Right atrium auricular region (tissue), 2 donors: ENCODE data around the gene ACOT13. TPM values are rescaled to one million over a fixed set of nuclear protein-coding genes. Genes with fewer than 3 reads are reported as not detected.
"Not testable (repeated sequence)": the region's sequence is repeated elsewhere in the genome, so short reads cannot be mapped to it uniquely, and the experiment has no call there.

Experiments used
- DNase-seq: peaks from one replicate; pipeline ENCODE4 v3.0.0-alpha.2; 2019; ENCODE audit warnings: low spot score
- H3K27ac ChIP-seq, 2 donors: fragments of 200-600 bp; sonication (generic); 1 replicate in 1 of 2; 2 replicates in 1 of 2; pipeline ENCODE4 v1.5.1; 2016 to 2019
- H3K27me3 ChIP-seq, 2 donors: fragments of 200-600 bp; sonication (generic); one replicate each; pipeline versions ENCODE4 v1.5.1 to v1.6.0; 2017 to 2019
- H3K36me3 ChIP-seq: fragments of 200-600 bp; sonication (generic); one replicate; pipeline ENCODE4 v1.5.1; 2016
- H3K4me1 ChIP-seq, 2 donors: fragments of 200-600 bp; sonication (generic); one replicate each; pipeline versions ENCODE4 v1.5.1 to v1.6.0; 2017 to 2019
- H3K4me3 ChIP-seq, 2 donors: fragments of 200-600 bp; sonication (generic); 1 replicate in 1 of 2; 2 replicates in 1 of 2; pipeline ENCODE4 v1.5.1; 2017 to 2019; ENCODE audit warnings: mild to moderate bottlenecking in 1 of 2, moderate library complexity in 1 of 2
- H3K9me3 ChIP-seq, 2 donors: fragments of 200-600 bp; sonication (generic); one replicate each; pipeline ENCODE4 v1.5.1; 2019
- CTCF ChIP-seq, 2 donors: fragments of 200-600 bp; sonication (generic); IDR thresholded peaks; one replicate each; pipeline ENCODE4 v1.5.1; 2019; ENCODE audit warnings: antibody characterized with exemption in 2 of 2
- total RNA-seq, 2 donors: library from RNA; depleted of rRNA; stranded (reverse); fragments of >200 nt; gene quantifications; one replicate each; pipeline ENCODE4 v1.1.0, GENCODE V29; 2016

The ACOT13 gene
- total RNA-seq, 2 donors from 2014 or later, result 12.0 to 19.9 TPM

GRCh38 chr6:24655215-24655614 is 11.7 kb upstream of the ACOT13 start:
- peaks cover 20% of the 10 kb centered on the region for H3K36me3 ChIP-seq
- no peak for TF ChIP-seq CTCF (IDR thresholded peaks at IDR 0.05)
- H3K27me3 ChIP-seq, result no peaks in the 10 kb centered on the region
- no peaks in the 10 kb centered on the region for H3K4me1 ChIP-seq
- H3K27ac ChIP-seq, result no peak overlapping the region
- no peaks in the 10 kb centered on the region for H3K9me3 ChIP-seq
- DNase-seq, result no peak
- H3K4me3 ChIP-seq, result no peak overlapping the region

GRCh38 chr6:24658573-24659560 is 8.0 kb upstream of the ACOT13 start:
- no peak for TF ChIP-seq CTCF (IDR thresholded peaks at IDR 0.05)
- Histone ChIP-seq H3K4me1 (no peaks in the 10 kb centered on the region), H3K27ac (no peak overlapping the region), H3K4me3 (no peak overlapping the region), H3K9me3 (no peaks in the 10 kb centered on the region), H3K36me3 (peaks cover 17% of the 10 kb centered on the region), H3K27me3 (no peaks in the 10 kb centered on the region)
- no peak for DNase-seq

GRCh38 chr6:24659561-24659960 is 7.3 kb upstream of the ACOT13 start:
- Histone ChIP-seq H3K27me3 (no peaks in the 10 kb centered on the region), H3K36me3 (peaks cover 16% of the 10 kb centered on the region), H3K9me3 (no peaks in the 10 kb centered on the region), H3K27ac (no peak overlapping the region), H3K4me1 (peaks cover 0 to 3% of the 10 kb centered on the region in 2 donors), H3K4me3 (no peak overlapping the region)
- no peak for DNase-seq
- no peak for TF ChIP-seq CTCF (IDR thresholded peaks at IDR 0.05)

GRCh38 chr6:24660105-24660504 is 6.8 kb upstream of the ACOT13 start:
- Histone ChIP-seq H3K27ac (no peak overlapping the region), H3K36me3 (peaks cover 16% of the 10 kb centered on the region)

GRCh38 chr6:24661759-24662158 is 5.1 kb upstream of the ACOT13 start:
- not testable (repeated sequence) for H3K4me3 ChIP-seq, H3K27ac ChIP-seq, H3K9me3 ChIP-seq, DNase-seq, H3K27me3 ChIP-seq
- Histone ChIP-seq H3K4me1 (peaks cover 0 to 18% of the 10 kb centered on the region in 2 donors), H3K36me3 (peaks cover 16% of the 10 kb centered on the region)

More at GRCh38 chr6:24660105-24660504, 6.8 kb upstream of the ACOT13 start:
- H3K9me3 ChIP-seq, result no peaks in the 10 kb centered on the region
- no peak for TF ChIP-seq CTCF (IDR thresholded peaks at IDR 0.05)
- no peak for DNase-seq
- H3K4me3 ChIP-seq, result no peak overlapping the region
- H3K4me1 ChIP-seq, result peaks cover 0 to 8% of the 10 kb centered on the region in 2 donors
- no peaks in the 10 kb centered on the region for H3K27me3 ChIP-seq

- Histone ChIP-seq H3K4me3 (no peak overlapping the region), H3K27me3 (no peaks in the 10 kb centered on the region), H3K27ac (no peak overlapping the region), H3K36me3 (peaks cover 16% of the 10 kb centered on the region), H3K4me1 (peaks cover 0 to 18% of the 10 kb centered on the region in 2 donors), H3K9me3 (no peaks in the 10 kb centered on the region)
- no peak for DNase-seq
- no peak for TF ChIP-seq CTCF (IDR thresholded peaks at IDR 0.05)
Measured at GRCh38 chr6:24662236-24662635, 4.6 kb upstream of the ACOT13 start.
